GM20000 (cell line): ENCODE measurements around the gene S100A1.

Experiments used
- DNase-seq: peaks from one replicate; pipeline ENCODE4 v3.0.0; 2012; ENCODE audit warnings: low spot score
- TF ChIP-seq, protein P1 (sequence below): IDR thresholded peaks from 2 replicates; pipeline ENCODE4 v1.5.1; 2012; ENCODE audit warnings: mild to moderate bottlenecking, control low read depth; ENCODE audit errors: extremely low read depth, missing control alignments

Gene S100A1

DNA sequence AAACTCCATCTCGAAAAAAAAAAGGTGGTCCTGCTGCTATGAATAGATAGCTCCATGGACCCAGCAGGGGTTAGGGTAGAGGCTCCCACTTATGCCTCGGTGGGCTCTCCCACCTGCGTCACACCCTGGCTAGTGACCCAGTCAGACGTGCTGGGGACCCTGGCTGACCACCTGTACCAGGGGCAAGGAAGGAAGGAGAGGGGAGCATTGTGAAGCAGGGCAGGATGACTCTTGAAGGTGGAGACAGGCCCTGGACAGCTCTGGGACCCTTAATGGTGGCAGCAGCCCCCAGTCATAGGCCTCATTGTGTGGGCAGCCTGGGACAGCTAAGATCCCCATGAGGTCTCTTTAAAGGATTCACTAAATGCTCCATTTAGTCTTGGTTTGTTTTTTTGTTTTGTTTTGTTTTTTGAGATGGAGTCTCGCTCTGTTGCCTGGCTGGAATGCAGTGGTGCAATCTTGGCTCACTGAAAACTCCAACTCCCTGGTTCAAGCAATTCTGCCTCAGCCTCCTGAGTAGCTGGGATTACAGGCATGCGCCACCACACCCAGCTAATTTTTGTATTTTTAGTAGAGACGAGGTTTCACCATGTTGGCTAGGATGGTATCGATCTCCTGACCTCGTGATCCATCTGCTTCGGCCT is 19.9 kb downstream of the S100A1 start:
- TF ChIP-seq, protein P1, sequence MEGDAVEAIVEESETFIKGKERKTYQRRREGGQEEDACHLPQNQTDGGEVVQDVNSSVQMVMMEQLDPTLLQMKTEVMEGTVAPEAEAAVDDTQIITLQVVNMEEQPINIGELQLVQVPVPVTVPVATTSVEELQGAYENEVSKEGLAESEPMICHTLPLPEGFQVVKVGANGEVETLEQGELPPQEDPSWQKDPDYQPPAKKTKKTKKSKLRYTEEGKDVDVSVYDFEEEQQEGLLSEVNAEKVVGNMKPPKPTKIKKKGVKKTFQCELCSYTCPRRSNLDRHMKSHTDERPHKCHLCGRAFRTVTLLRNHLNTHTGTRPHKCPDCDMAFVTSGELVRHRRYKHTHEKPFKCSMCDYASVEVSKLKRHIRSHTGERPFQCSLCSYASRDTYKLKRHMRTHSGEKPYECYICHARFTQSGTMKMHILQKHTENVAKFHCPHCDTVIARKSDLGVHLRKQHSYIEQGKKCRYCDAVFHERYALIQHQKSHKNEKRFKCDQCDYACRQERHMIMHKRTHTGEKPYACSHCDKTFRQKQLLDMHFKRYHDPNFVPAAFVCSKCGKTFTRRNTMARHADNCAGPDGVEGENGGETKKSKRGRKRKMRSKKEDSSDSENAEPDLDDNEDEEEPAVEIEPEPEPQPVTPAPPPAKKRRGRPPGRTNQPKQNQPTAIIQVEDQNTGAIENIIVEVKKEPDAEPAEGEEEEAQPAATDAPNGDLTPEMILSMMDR: no peak
- DNase-seq: no peak

DNA sequence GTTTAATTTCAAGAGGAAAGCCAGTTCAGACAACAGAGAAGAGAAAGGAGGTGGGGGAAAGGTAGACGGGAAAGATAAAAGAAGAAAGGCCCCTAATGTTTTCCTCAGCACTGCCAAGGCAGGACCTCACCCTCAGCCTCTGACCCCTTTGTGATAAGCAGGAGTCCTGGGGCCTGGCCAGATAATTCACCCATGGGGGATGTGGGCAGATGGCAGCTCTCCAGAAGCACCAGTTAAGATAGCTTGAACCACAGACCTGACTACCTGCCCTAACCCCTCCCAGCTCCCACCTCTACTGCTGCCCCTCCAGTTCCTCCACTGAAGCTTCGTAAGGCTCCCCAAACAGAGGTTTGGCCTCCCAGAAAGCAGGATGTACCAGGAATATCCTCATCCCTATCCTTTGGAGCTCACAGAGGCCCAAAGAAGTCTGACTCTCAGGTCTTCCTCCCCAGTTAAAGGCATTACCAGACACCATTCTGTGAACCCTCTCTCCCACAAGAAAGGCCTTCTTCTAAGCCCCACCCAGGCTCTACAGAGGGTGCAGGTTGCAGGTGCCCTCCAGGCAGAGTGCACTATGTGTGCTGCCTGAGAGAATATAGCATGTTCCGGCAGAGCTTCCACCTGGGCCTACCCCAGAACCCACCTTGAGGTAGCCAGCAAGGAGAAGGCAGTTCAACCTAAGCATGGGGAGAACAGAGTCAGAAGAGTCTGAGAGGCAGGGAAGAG is 21.1 kb downstream of the S100A1 start:
- no peak for DNase-seq
- TF ChIP-seq, protein P1: no peak

DNA sequence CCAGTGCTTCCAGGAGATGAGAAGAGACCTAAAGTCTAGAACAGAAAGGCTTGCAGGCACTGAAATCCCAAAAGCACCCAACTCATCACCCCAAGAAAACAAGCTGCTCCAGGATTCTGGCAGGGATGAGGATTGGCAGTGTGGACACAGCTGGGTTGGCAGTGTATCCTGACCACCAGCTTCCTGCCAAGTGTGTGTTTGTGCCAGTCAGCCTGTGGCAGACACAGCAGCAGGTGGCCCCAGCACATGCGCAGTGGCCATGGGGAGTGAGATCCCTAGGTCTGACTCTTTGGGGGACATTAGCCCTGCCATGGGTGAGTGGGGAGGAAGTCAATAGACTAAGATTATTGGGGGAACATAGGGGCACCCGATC is 21.6 kb downstream of the S100A1 start:
- no peak for DNase-seq

DNA sequence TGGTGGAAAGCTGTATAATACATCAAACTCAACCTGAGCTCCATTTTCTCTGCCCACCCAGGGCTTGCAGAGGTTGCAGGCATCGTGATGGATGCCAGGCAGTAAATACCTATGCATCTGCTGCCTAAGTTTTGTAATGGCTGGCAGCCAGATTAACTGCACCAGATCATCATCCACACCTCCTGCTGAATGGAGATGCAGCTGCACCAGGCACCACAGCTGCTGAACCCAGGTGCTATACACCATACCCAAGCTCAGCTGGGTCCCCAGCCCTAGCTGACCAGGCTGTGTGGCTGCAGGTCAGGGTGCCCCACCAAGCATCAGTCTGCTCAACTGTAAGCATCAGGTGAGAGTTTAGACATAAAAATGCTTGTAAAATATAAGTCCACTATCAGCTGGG is 23.5 kb downstream of the S100A1 start:
- no peak for DNase-seq
- TF ChIP-seq, protein P1: no peak

More for the DNA sequence above, 21.6 kb downstream of the S100A1 start:
- TF ChIP-seq, protein P1: no peak

DNA sequence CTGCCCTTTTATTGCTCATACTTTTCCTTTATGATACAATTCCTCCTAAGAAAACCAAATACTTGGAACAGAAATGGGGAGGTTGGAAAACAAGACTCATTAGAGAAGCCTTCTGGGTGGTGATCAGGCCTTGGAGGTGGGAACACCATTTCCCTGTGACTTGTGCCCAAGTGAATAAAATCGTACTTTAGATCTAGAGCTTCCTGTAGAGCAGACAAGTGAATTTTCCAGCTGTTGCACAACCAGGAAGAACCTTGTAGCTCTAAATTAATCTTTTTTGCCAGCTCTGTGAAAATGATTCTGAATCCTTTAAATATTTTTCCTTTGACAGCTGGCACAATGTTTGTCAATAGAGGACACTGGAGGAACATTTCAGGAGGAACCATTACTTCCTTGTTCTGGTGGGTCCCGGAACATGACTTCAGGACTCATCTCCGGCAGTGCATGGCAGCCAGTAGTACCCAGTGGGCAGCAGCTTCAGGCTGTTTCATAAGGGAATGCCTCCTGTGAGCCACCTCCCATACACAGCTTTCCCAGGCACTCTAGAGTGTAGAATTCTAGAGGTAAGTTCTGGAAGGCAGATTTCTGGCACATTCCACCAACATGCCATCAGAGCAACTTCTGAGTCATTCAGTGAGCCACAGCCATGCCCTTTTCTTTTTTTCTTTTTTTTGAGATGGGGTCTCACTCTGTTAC is 24.7 kb downstream of the S100A1 start:
- DNase-seq: no peak
- TF ChIP-seq, protein P1: no peak

DNA sequence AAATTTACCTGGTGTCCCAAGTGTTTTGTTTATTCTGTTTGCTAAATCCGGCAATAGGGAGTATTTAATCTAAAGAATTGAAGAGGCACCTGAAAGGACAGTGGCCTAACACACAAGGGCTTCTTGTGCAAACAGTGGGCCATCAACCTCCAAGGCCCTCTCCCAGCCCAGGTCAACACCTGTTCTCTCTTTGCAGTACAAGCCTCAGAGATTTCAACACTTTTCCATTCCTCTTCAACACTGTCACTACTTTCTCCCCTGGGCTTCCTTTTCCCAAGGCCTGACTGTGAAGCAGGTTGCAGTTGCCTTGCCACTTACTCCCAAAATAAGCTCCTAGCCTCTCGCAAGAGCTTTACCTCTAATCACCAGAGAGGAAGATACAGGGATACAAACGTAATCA is 27.1 kb downstream of the S100A1 start:
- TF ChIP-seq, protein P1: no peak
- no peak for DNase-seq
